ENCODE data around the gene RFX3.

RFX3 gene

DNA sequence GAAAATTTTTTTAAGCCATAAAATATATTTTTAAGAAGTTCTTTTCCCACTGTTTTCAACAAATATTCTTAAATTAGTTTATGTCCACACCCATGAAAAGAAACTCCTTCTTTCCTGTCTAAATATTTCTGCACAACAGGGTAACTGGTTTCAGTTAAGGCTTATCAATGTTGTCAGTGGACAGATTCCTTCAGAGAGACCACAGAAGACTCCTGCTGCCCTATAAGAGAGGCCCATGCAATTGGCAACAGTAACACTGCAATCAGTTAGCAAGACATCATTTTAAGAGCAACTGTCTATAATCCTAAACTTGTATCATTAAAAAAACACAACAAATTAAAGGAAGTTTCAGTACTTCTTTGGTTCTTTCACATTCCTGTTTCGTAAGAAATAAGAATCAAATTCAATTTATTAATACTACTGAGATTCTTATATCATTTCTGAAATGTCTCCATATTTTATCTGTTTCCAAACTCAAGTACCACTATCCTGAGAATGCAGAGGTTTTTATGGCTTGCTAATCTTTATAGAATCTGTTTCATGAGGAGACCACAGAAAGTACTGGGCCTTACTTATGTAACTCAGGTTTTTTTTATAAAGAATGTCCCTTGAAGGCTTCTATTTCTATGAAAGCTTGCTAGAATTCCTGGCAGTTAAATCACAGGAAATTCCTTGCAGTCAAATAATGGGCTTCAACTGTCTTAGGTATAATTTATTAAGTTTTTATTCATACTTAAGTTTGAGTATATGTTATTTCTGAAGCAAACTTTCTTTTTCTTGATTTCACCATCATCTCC is 240.2 kb downstream of the RFX3 start:
- DNase-seq (ENCODE audit: extremely low read depth in 1 of 2, low read depth in 1 of 2), result no peak

DNA sequence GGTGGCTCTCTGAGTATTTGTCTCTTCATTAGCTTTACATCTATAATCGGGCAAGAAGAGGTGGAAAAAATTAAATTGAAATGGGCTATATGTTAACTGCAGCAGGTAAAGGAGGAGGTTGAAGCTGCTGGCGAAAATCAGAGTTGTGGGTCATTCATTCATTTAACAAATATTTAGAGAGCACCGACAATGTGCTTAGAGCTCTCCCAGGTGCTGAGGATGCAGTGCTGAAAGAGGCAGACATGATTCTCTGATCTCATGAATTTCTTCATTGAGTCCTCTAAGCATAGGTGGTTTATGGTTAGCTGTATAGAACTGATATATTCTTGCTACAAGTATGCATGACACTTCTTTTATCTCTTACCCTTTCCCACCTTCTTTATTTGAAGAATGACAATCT is 243.4 kb downstream of the RFX3 start:
- no peak for DNase-seq (ENCODE audit: extremely low read depth in 1 of 2, low read depth in 1 of 2)

DNA sequence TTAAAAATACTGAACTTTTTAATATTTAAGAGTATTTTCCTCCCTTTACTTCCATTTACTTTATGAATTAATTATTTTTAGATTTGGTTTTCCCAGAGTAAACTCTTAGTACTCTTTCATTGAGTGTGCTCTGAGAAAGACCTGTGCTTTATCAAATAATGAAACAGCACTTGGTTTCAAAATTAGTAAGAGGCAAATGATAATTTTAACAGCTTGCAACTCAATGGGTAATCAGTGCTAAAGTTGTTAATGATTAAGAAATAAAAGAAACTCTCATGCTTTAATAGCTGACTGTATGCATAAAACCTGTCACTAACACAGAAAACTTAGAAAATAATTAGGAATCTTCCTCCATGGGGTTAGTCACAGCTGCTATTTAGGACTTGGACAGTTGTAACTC is 244.4 kb downstream of the RFX3 start:
- no peak for DNase-seq (ENCODE audit: extremely low read depth in 1 of 2, low read depth in 1 of 2)

DNA sequence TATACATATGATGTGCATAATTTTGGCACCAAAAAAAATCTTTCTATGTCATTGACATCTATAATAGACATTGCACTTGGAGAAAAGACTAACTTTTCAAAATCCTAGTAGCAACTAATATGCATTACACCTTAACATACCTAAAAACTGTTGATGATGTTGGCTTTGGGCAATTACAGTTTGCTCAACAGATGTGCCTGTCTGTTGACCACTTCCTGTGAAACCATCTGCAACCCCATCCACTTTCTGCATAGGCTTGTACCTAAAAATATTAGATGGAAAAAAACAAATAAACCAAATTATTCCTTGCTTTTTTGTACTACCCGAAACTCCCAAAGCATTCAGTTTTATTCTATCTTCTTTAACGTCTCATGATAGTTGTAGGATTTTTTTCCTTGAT is 248.6 kb downstream of the RFX3 start:
- DNase-seq (ENCODE audit: extremely low read depth in 1 of 2, low read depth in 1 of 2), result no peak

- DNase-seq (ENCODE audit: extremely low read depth in 1 of 2, low read depth in 1 of 2), result no peak
Measured at GRCh38 chr9:3271581-3271980, 254.2 kb downstream of the RFX3 start.

DNA sequence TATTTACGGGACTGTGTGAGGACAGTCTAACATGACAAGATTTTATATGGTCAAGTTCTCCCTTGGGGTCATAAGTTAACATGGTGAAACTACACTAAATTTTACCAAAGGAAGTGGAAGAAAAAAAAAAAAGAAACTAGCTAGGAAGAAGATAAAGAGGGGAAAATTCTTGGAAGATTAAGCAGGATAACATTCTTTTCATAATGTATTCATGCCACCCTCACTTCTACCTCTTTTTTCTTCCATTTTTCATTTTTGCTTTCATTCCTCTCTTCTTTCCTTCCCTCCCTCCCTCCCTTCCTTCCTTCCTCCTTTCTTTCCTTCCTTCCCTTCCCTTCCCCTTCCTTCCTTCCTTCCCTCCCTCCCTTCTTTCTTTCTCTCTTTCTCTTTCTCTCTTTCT is 254.6 kb downstream of the RFX3 start:
- no peak for DNase-seq (ENCODE audit: extremely low read depth in 1 of 2, low read depth in 1 of 2)

DNA sequence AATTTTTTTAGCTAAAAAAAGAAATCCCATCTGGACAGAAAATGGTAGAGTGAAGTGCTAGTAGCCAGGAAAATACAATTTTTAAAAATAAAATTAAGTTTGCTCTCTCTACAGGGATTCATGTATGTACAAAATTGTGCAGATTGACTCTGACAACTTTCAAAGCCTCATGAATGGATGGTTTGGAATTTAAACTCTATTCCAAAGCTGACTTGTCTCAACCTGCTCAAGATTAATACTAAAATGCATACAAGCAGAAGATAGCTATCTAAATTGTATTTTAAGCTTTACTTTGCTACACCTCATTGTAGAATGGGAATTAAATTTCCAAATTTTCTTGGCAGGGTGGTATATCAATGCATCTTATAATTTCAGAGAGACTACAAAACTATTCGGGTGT is 257.6 kb downstream of the RFX3 start:
- DNase-seq (ENCODE audit: extremely low read depth in 1 of 2, low read depth in 1 of 2), result no peak

DNA sequence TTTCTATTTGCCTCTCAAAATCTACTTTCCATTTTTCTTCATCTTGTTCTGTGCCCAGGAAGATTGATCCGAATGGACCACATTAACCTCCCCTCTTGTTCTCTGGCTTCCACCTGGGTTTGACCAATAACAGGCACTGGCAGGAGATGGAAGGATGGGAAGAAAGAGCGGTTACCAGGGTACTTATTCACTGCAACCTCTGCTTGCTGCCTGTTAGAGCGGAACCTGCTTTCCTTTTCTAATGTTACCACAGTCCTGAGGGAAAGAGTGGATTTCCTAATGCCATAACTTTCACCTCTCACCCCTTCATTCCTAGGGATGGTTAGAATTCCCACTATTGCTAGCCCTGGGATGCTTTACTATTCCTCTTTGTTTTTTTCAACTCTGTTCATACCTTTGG is 262.1 kb downstream of the RFX3 start:
- no peak for DNase-seq (ENCODE audit: extremely low read depth in 1 of 2, low read depth in 1 of 2)

DNA sequence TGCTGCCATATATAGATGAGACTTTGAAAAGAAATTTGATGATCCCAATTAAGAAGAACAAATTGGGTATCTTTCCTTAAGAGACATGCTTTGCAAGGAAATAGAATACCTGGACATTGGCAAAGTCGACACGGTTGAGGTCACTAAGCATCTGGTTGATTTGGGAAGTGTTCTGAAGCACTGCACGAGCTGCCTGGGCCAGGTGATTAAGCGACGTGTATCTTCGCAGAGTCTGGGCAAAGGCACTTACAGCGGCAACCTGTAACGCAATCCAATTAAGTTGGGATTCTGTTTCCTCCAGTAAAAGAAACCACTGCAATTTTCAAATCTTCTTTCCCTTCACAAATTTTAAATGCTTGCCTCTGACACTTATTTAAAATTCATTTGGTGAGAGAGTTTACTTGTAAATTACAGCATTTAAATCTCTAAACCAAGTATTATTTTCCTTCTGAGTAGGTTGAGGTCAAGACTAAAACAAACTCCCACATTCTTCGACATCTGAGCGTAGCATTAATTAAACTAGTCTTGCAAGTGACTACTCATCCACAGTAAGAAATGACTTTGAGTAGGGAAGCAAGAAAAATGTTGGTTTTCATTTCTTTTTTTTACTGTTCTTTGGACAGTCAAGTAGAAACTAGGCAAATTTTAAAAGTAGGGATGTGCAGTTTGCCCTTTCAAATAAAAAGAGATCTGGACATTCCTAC is 262.8 kb downstream of the RFX3 start:
- DNase-seq (ENCODE audit: extremely low read depth in 1 of 2, low read depth in 1 of 2), result no peak

DNA sequence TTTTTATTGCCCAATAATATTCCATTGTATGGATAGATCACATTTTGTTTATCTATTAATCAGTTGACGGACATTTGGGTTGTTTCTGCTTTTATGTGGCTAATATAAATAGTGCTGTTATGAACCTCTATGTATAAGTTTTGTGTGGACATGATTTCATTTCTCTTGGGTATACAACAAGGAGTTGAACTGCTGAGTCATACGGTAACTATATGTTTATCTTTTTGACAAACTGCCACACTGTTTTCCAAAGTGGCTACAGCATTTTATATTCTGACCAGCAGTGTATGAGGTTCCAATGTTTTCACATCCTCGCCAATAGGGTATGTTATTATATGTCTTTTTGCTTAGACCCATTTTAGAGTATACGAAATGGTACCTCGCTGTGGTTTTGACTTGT is 264.3 kb downstream of the RFX3 start:
- DNase-seq (ENCODE audit: extremely low read depth in 1 of 2, low read depth in 1 of 2), result no peak

DNA sequence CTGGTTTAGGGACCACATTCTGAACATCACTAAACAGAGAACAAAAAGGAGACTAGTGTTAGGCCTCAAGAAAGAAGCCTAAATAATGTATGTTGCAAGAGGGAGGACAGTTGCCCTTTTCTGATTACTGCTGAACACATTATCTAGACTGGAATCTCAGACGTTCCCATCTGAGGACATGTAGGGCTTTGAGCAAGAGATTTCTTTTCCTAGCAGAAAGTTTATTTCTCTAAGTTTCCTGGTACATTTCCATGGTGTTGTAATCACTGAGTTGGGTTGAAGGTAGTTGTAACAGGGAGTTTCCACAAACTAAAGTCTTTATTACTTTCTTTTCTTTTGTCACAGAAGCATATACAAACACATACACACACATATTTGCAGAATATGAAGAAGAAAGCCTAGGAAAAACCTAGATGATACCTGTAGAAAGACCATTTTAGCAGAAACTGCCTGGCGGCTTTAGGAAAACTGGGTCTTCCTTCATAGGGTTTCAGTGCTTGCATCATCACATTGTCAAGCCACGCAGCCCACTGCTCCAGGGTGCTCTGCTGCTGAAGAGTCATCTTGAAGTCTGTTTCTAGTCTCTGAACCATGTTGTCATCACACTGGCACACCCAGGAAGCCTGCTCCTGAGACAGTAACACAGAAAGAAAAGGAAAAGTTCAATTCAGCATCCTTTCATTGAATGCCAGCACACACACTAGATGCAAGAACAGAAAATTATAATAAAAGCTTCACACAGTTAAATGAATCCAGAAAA is 269.1 kb downstream of the RFX3 start:
- no peak for DNase-seq (ENCODE audit: extremely low read depth in 1 of 2, low read depth in 1 of 2)

- DNase-seq (ENCODE audit: extremely low read depth in 1 of 2, low read depth in 1 of 2), result no peak
Measured at GRCh38 chr9:3251309-3251708, 274.5 kb downstream of the RFX3 start.

GRCh38 chr9:3250741-3251140 is 275.1 kb downstream of the RFX3 start:
- no peak for DNase-seq (ENCODE audit: extremely low read depth in 1 of 2, low read depth in 1 of 2)

DNA sequence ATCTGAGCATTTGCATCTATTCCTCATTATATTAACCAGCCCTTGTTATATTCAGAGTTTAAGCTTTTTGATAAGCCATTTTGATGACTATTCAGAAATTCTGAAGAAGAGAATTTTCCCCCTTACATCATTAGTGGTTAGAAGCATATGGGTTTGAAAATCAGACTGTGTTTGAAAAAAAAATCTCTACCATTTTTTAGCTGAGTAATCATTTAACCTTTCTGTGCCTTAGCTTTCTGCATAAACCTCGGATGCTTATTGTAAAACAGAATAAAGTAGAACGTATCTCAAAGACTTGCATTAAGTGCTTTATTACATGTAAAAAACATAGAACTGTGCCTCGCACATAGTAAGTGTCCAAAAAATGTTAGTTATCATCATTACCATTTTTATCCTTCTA is 278.6 kb downstream of the RFX3 start:
- no peak for DNase-seq (ENCODE audit: extremely low read depth in 1 of 2, low read depth in 1 of 2)

- no peak for DNase-seq (ENCODE audit: extremely low read depth in 1 of 2, low read depth in 1 of 2)
Measured at GRCh38 chr9:3246241-3246640, 279.6 kb downstream of the RFX3 start.

DNA sequence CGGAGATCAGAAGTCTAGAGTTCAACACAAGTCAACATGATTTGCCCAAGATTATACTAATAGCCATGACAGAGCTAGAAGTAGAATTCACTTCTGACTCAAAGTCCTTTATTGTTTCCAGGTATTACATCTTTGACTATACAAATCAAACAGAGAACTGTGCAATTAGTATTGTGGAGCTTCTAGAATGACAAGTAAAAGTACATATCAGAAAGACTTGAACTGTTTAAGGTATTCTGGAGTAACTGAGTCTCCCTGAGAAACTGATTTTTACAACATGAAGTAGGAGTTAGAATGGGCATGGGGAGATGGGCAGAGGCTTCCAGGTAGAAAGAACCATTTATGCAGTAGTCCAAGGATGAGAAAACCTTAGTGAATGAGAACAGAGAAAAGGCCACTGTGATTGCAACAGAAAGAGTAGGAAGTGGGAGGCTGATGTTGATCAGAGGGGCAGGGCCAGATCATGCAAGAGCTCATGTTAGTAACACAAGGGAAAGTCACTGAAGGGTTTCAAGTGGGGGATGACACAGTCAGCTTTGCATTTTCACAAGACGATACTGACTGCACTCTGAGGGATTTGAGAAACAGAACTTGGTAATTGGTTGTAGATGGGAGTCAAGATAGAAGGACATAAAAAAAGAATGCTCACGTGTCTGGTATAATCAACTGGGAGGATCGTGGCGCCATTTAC is 280.7 kb downstream of the RFX3 start:
- no peak for DNase-seq (ENCODE audit: extremely low read depth in 1 of 2, low read depth in 1 of 2)

GRCh38 chr9:3243683-3244082 is 282.1 kb downstream of the RFX3 start:
- DNase-seq (ENCODE audit: extremely low read depth in 1 of 2, low read depth in 1 of 2), result no peak

GRCh38 chr9:3241290-3241689 is 284.5 kb downstream of the RFX3 start:
- no peak for DNase-seq (ENCODE audit: extremely low read depth in 1 of 2, low read depth in 1 of 2)

GRCh38 chr9:3240656-3241268 is 285.0 kb downstream of the RFX3 start:
- DNase-seq (ENCODE audit: extremely low read depth in 1 of 2, low read depth in 1 of 2), result peak; percentile 19 to 21

DNA sequence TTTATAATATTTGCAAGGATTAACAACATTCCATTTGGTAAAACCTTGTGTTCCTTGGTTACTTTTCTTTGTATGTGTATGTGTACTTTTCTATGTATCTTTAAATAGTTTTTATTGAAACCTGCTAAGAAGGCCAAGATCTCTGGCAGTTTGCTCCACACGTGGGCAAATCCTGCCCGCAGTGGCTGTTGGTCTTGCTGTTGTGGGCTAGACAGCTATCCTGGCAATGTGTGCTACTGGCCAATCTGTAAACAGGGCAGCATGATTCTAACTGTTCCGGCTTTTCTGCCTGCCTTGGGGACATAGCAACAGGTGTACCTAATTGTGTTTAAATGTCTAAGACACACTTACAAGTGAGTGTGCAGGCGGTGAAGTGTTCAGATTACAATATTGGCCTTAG is 286.6 kb downstream of the RFX3 start:
- DNase-seq (ENCODE audit: extremely low read depth in 1 of 2, low read depth in 1 of 2), result no peak

- DNase-seq (ENCODE audit: extremely low read depth in 1 of 2, low read depth in 1 of 2), result no peak
Measured at GRCh38 chr9:3238236-3238635, 287.6 kb downstream of the RFX3 start.

Data from activated CD8-positive, alpha-beta memory T cell treated with anti-CD3 and anti-CD28 coated beads for 1 hour (primary cell).